PC-3 (cell line): ENCODE data around the gene USP32. TPM values are rescaled to one million over a fixed set of nuclear protein-coding genes. Genes with fewer than 3 reads are reported as not detected.

Source experiments
- ATAC-seq: fragments of 200-7000 bp; cut with Tn5 transposase; 2 replicates; pipeline ENCODE4 v1.9.1; 2020; ENCODE audit warnings: mild to moderate bottlenecking, moderate library complexity
- BruUV-seq: library from RNA; stranded (reverse); fragments of 400-500 nt; replicated peaks from 2 replicates; lab custom pipeline; 2021; lab: Mats Ljungman, UMichigan
- CTCF ChIA-PET: fragments of 300-600 bp; sonication (Branson Sonifier 250); formaldehyde crosslinking; loops from one replicate; lab custom pipeline; 2022; ENCODE audit warnings: antibody characterized with exemption; lab: Charles Lee
- POLR2A ChIA-PET: fragments of 300-600 bp; sonication (Branson Sonifier 250); formaldehyde crosslinking; loops from one replicate; lab custom pipeline; 2022; ENCODE audit warnings: antibody characterized with exemption; ENCODE audit not compliant: unreplicated experiment; lab: Charles Lee
- DNase-seq: peaks from one replicate; pipeline ENCODE4 v3.0.0-alpha.2; 2015
- H2AFZ ChIP-seq: fragments of 300-600 bp; sonication (generic); 2 replicates; pipeline ENCODE4 v1.6.0; 2016; ENCODE audit warnings: antibody characterized with exemption, low read length
- H3F3A ChIP-seq: fragments of 300-600 bp; sonication (generic); one replicate; pipeline ENCODE4 v1.6.0; 2017; ENCODE audit warnings: antibody characterized with exemption, low read length, control low read depth, mild to moderate bottlenecking; ENCODE audit not compliant: unreplicated experiment
- H3K27ac ChIP-seq: fragments of 300-600 bp; sonication (generic); 2 replicates; pipeline ENCODE4 v1.5.1; 2016; ENCODE audit warnings: mild to moderate bottlenecking, low read length
- H3K27me3 ChIP-seq: fragments of 300-600 bp; sonication (generic); 2 replicates; pipeline ENCODE4 v1.6.1; 2016; ENCODE audit warnings: low read length, mixed read lengths
- H3K36me3 ChIP-seq: fragments of 300-600 bp; sonication (generic); 2 replicates; pipeline ENCODE4 v1.6.1; 2016; ENCODE audit warnings: low read depth, mixed run types, low read length, mixed read lengths
- H3K4me1 ChIP-seq: fragments of 300-600 bp; sonication (generic); 2 replicates; pipeline ENCODE4 v1.5.1; 2016; ENCODE audit warnings: low read length; ENCODE audit not compliant: insufficient read depth
- H3K4me2 ChIP-seq: fragments of 300-600 bp; sonication (generic); 2 replicates; pipeline ENCODE4 v1.6.0; 2016; ENCODE audit warnings: low read length
- H3K4me3 ChIP-seq: fragments of 300-600 bp; sonication (generic); 2 replicates; pipeline ENCODE4 v1.5.1; 2016; ENCODE audit warnings: mild to moderate bottlenecking, low read length, mixed read lengths
- H3K79me2 ChIP-seq: fragments of 300-600 bp; sonication (generic); 2 replicates; pipeline ENCODE4 v1.6.1; 2017; ENCODE audit warnings: low read length, mixed read lengths
- H3K9ac ChIP-seq: fragments of 300-600 bp; sonication (generic); 2 replicates; pipeline ENCODE4 v1.6.0; 2016; ENCODE audit warnings: mild to moderate bottlenecking, low read length
- H3K9me2 ChIP-seq: fragments of 300-600 bp; sonication (generic); replicated peaks from 2 replicates; pipeline ENCODE4 v1.6.1; 2016; ENCODE audit warnings: mixed run types, low read length, mixed read lengths
- H3K9me3 ChIP-seq: fragments of 300-600 bp; sonication (generic); 2 replicates; pipeline ENCODE4 v1.6.1; 2016; ENCODE audit warnings: low read length, mixed read lengths
- H4K20me1 ChIP-seq: fragments of 300-600 bp; sonication (generic); 2 replicates; pipeline ENCODE4 v1.6.1; 2016; ENCODE audit warnings: low read length, mixed read lengths
- EZH2 ChIP-seq: fragments of 300-600 bp; sonication (generic); IDR thresholded peaks from one replicate; pipeline ENCODE4 v1.6.1; 2017; ENCODE audit warnings: antibody characterized with exemption, mild to moderate bottlenecking, low read length; ENCODE audit not compliant: unreplicated experiment
- EZH2phosphoT487 ChIP-seq: fragments of 300-600 bp; sonication (generic); IDR thresholded peaks from 2 replicates; pipeline ENCODE4 v1.6.1; 2018; ENCODE audit warnings: mild to moderate bottlenecking, antibody characterized with exemption, low read length, borderline replicate concordance
- intact Hi-C: fragments of 100-400 bp; cut with micrococcal nuclease; formaldehyde crosslinking; loops from 2 replicates; pipeline ENCODE4 v1.9.0; 2023
- total RNA-seq: library from RNA; depleted of rRNA; stranded (reverse); fragments of >200 nt; gene quantifications from 2 replicates; pipeline ENCODE4 v1.2.3, GENCODE V29; 2014
- TF ChIP-seq, protein P1 (sequence below): fragments of 300-600 bp; sonication (generic); conservative IDR thresholded peaks from 2 replicates; pipeline ENCODE4 v1.5.1; 2017; ENCODE audit warnings: antibody characterized with exemption, low read depth, mild to moderate bottlenecking, low read length

The USP32 gene
- total RNA-seq, 1 experiment from 2014 or later = 34.1 TPM

DNA sequence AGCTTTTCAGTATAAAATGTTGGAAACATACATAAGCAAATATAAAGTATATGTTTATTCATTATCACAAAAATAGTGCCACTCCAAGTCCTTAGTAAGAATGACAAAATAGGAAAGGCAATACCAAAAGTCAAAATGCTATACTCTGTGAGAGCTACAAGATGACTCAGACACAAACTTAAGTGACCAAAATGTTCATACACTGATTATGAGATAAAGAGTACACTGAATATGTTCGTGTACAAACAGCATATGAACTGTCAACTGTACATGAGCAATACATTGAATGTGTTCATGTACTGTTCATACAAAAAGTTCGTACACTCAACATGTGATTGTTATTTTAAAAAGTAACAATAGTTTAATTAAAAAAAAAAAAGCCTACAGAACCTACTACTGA is 138.9 kb downstream of the USP32 start:
- TF ChIP-seq EZH2 = no peak
- TF ChIP-seq, protein P1, sequence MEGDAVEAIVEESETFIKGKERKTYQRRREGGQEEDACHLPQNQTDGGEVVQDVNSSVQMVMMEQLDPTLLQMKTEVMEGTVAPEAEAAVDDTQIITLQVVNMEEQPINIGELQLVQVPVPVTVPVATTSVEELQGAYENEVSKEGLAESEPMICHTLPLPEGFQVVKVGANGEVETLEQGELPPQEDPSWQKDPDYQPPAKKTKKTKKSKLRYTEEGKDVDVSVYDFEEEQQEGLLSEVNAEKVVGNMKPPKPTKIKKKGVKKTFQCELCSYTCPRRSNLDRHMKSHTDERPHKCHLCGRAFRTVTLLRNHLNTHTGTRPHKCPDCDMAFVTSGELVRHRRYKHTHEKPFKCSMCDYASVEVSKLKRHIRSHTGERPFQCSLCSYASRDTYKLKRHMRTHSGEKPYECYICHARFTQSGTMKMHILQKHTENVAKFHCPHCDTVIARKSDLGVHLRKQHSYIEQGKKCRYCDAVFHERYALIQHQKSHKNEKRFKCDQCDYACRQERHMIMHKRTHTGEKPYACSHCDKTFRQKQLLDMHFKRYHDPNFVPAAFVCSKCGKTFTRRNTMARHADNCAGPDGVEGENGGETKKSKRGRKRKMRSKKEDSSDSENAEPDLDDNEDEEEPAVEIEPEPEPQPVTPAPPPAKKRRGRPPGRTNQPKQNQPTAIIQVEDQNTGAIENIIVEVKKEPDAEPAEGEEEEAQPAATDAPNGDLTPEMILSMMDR = no peak
- TF ChIP-seq EZH2phosphoT487 = no peak
- ChIA-PET POLR2A (no interaction called here), CTCF (interaction anchor here (1.0 kb wide), 1 partner anchor 22 kb away, joined by 4 read pairs; no protein-coding TSS in a partner anchor)
- no peak; the same call in 1 of the 2 replicates for ATAC-seq
- no peak overlapping the region for H3K4me3 ChIP-seq
- H3K36me3 ChIP-seq = peaks cover 24% of the 10 kb centered on the region
- no peak overlapping the region for H2AFZ ChIP-seq
- no peaks in the 10 kb centered on the region for H3K79me2 ChIP-seq
- intact Hi-C loops = no loop called here
- H3K4me1 ChIP-seq = no peaks in the 10 kb centered on the region
- H3K9me3 ChIP-seq = no peaks in the 10 kb centered on the region
- no peak overlapping the region for H3K9ac ChIP-seq
- no peaks in the 10 kb centered on the region for H3F3A ChIP-seq
- no TSS peak for BruUV-seq
- no peak overlapping the region for H3K4me2 ChIP-seq
- H4K20me1 ChIP-seq = no peaks in the 10 kb centered on the region
- no peaks in the 10 kb centered on the region for H3K27me3 ChIP-seq
- no peak overlapping the region for H3K27ac ChIP-seq
- DNase-seq = peak; percentile 9
- H3K9me2 ChIP-seq = no peaks in the 10 kb centered on the region

DNA sequence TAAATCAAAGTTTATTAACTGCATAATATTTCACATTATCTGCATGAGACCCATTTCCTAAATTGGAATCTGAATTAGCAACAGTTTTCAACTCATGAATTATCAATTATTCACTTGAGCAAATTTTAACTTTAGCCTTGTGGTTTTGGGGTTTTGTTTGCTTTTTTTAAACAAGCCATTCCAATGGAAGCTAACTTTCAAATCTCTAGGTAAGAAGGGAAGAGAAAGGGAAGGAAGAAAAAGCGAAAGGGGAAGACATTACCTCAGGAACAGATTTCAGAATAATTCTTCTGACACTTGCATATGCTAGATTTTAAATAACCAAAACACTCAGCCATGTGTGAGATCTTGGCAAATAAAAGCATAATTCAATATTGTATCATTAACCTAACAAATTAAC is 139.5 kb downstream of the USP32 start:
- no peak overlapping the region for H3K4me2 ChIP-seq
- intact Hi-C loops = no loop called here
- POLR2A ChIA-PET = interaction anchor here (0.7 kb wide), 1 partner anchor 9 kb away, joined by 5 read pairs; no protein-coding TSS in a partner anchor
- H3K9me3 ChIP-seq = no peaks in the 10 kb centered on the region
- H3K27ac ChIP-seq = no peak overlapping the region
- no peak overlapping the region for H3K4me3 ChIP-seq
- no peaks in the 10 kb centered on the region for H3F3A ChIP-seq
- H3K9ac ChIP-seq = no peak overlapping the region
- H4K20me1 ChIP-seq = no peaks in the 10 kb centered on the region
- H3K79me2 ChIP-seq = no peaks in the 10 kb centered on the region
- peaks cover 27% of the 10 kb centered on the region for H3K36me3 ChIP-seq
- BruUV-seq = no TSS peak
- H3K9me2 ChIP-seq = no peaks in the 10 kb centered on the region
- no peak for ATAC-seq
- DNase-seq = no peak
- no peaks in the 10 kb centered on the region for H3K27me3 ChIP-seq
- no peak overlapping the region for H2AFZ ChIP-seq
- no peaks in the 10 kb centered on the region for H3K4me1 ChIP-seq
- TF ChIP-seq EZH2 (no peak), EZH2phosphoT487 (no peak)
- TF ChIP-seq, protein P1 = no peak
- CTCF ChIA-PET = interaction anchor here (1.0 kb wide), 1 partner anchor 21 kb away, joined by 4 read pairs; no protein-coding TSS in a partner anchor

GRCh38 chr17:60249290-60249826 is 142.6 kb downstream of the USP32 start:
- Histone ChIP-seq H3K9me2 (no peaks in the 10 kb centered on the region), H3K27me3 (no peaks in the 10 kb centered on the region), H3K9ac (no peak overlapping the region), H3K4me2 (no peak overlapping the region), H3K4me3 (no peak overlapping the region), H3K27ac (no peak overlapping the region), H3F3A (no peaks in the 10 kb centered on the region), H3K4me1 (no peaks in the 10 kb centered on the region), H3K79me2 (no peaks in the 10 kb centered on the region), H2AFZ (no peak overlapping the region), H4K20me1 (no peaks in the 10 kb centered on the region), H3K36me3 (peaks cover 27% of the 10 kb centered on the region), H3K9me3 (no peaks in the 10 kb centered on the region)
- CTCF ChIA-PET = no interaction called here
- DNase-seq (no peak), ATAC-seq (no peak)
- intact Hi-C loops = no loop called here
- POLR2A ChIA-PET = interaction anchor here (0.7 kb wide), 1 partner anchor 147 kb away, joined by 5 read pairs; no protein-coding TSS in a partner anchor
- no TSS peak for BruUV-seq
- TF ChIP-seq, protein P1 = no peak
- TF ChIP-seq EZH2phosphoT487 (no peak), EZH2 (no peak)
